Esophagus muscularis mucosa (tissue), 3 donors: ENCODE measurements around the gene RAB35.

Experiments used
- CTCF ChIP-seq, 3 experiments: fragments of 200-600 bp in 2 of 3; fragments of 450-650 bp in 1 of 3; sonication (generic) in 2 of 3; IDR thresholded peaks; one replicate each; pipeline ENCODE4 v1.5.1; 2017 to 2019; ENCODE audit warnings: antibody characterized with exemption in 3 of 3, mild to moderate bottlenecking in 2 of 3, moderate library complexity in 1 of 3
- POLR2A ChIP-seq: fragments of 450-650 bp; IDR thresholded peaks from one replicate; pipeline ENCODE4 v1.6.1; 2017; ENCODE audit warnings: antibody characterized with exemption, moderate library complexity, mild to moderate bottlenecking, low read depth

- no peak for TF ChIP-seq CTCF (IDR thresholded peaks at IDR 0.05)
- no peak for TF ChIP-seq POLR2A
Observed at GRCh38 chr12:120148011-120148410, 31.5 kb upstream of the RAB35 start.
